ENCODE measurements around the gene LRIG3. TPM values are rescaled to one million over a fixed set of nuclear protein-coding genes. Genes with fewer than 3 reads are reported as not detected.

Gene LRIG3
- total and polyA plus RNA-seq, 2 donors (not counting 3 experiments of a cell fraction or from before 2014, with no cell fraction given): 55.5 to 55.7 TPM

GRCh38 chr12:58884916-58885315 is 35.4 kb downstream of the LRIG3 start:
- Histone ChIP-seq H3K36me3 (ENCODE audit: control insufficient read depth in 2 of 2, extremely low read depth in 1 of 2, insufficient read depth in 2 of 2, low read length in 2 of 2) (peaks cover 32 to 56% of the 10 kb centered on the region in 2 experiments), H3K4me3 (replicated peaks in 1 of 3; ENCODE audit: insufficient read depth in 1 of 3, low read depth in 1 of 3, low read length in 3 of 3) (no peak overlapping the region), H3K4me1 (ENCODE audit: control insufficient read depth, extremely low read depth, insufficient read depth, low read length) (no peaks in the 10 kb centered on the region), H4K20me1 (replicated peaks; ENCODE audit: control insufficient read depth, extremely low read depth, insufficient read depth, low read length) (no peaks in the 10 kb centered on the region), H3K9ac (replicated peaks; ENCODE audit: extremely low read depth, insufficient read depth, low read length) (no peak overlapping the region), H3K27ac (ENCODE audit: insufficient read depth, low read depth, low read length) (no peak overlapping the region), H2AFZ (ENCODE audit: low read depth, low read length) (no peak overlapping the region), H3K27me3 (ENCODE audit: control insufficient read depth in 2 of 2, insufficient read depth in 2 of 2, low read length in 2 of 2) (no peaks in the 10 kb centered on the region), H3K4me2 (ENCODE audit: insufficient read depth, low read length) (no peak overlapping the region), H3K79me2 (ENCODE audit: control insufficient read depth, insufficient read depth, low read length) (no peaks in the 10 kb centered on the region), H3K9me3 (replicated peaks; ENCODE audit: control insufficient read depth, insufficient read depth, low read length) (no peaks in the 10 kb centered on the region), H3K9me1 (replicated peaks; ENCODE audit: control insufficient read depth, extremely low read depth, insufficient read depth, low read length) (peaks cover 3% of the 10 kb centered on the region)
- intact Hi-C loops (cut with micrococcal nuclease): loop anchor here (10.0 kb wide), 1 partner anchor 270 kb away; no protein-coding TSS in a partner anchor
- no peak for TF ChIP-seq CTCF (IDR thresholded peaks at IDR 0.05; ENCODE audit: extremely low read depth in 1 of 2, insufficient read depth in 1 of 2, low read depth in 1 of 2, low read length in 2 of 2)
- no peak for TF ChIP-seq EZH2 (IDR thresholded peaks at IDR 0.05; ENCODE audit: borderline replicate concordance, low read depth, low read length, severe bottlenecking)
- TF ChIP-seq POLR2A (IDR thresholded peaks at IDR 0.05; ENCODE audit: low read depth, low read length): no peak
- no peak for TF ChIP-seq MAX (IDR thresholded peaks at IDR 0.05; ENCODE audit: insufficient read depth, insufficient read length)
- no peak for TF ChIP-seq GATA2 (IDR thresholded peaks at IDR 0.05; ENCODE audit: insufficient read depth, insufficient read length, low read depth, low read length)
- TF ChIP-seq JUN (IDR thresholded peaks at IDR 0.05; ENCODE audit: borderline replicate concordance, insufficient read depth, insufficient read length, low read depth): no peak
- TF ChIP-seq MYC (IDR thresholded peaks at IDR 0.05; ENCODE audit: low read depth, low read length): no peak
- TF ChIP-seq POLR2AphosphoS5 (IDR thresholded peaks at IDR 0.05; ENCODE audit: insufficient read depth, low read depth, low read length): no peak
- TF ChIP-seq FOS (IDR thresholded peaks at IDR 0.05; ENCODE audit: borderline replicate concordance, insufficient read depth, low read length): no peak
- dilution Hi-C loops (cut with MboI; ENCODE audit: extremely low pct_ligation_motif_present, low sequenced_read_pairs): no loop called here
- CTCF ChIA-PET: interaction anchor here (1.1 to 1.7 kb wide), 6 partner anchors 8 to 902 kb away, joined by 4 to 7 read pairs (median 4); no protein-coding TSS in a partner anchor
- FAIRE-seq: no peak
- POLR2A ChIA-PET: no interaction called here
- DNase-seq (ENCODE audit: low read depth, low spot score): no peak
- no TSS peak for BruUV-seq (replicated peaks)

Measured in endothelial cell of umbilical vein (primary cell).